ENCODE data around the gene MXRA8.

The MXRA8 gene

DNA sequence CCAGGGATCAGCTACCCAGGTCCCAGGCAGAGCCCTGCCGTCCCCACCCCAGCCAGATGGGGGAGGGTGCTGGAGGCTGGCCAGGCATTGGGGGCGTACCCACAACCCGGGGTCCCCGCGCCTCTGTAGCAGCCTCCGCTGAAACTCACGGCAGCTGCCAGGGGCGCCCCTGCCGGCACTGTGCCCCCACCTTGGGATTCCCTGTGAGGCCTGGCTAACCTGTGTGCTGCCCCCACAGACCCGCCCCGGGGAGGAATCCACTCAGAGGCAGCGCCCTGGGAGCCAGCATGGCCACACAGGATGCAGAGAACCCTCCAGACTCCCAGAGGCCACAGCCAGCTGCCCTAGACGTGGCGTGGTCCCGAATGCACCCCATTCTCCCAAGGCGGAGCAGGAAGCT lies 13.0 kb downstream of the MXRA8 start:
- Histone ChIP-seq H3K27me3 (ENCODE audit: control insufficient read depth in 1 of 2, insufficient read depth in 2 of 2, low read length in 2 of 2) (no peaks in the 10 kb centered on the region), H3K27ac (ENCODE audit: low read depth, low read length) (no peak overlapping the region), H3K36me3 (ENCODE audit: insufficient read depth, low read length) (peaks cover 13% of the 10 kb centered on the region), H3K4me3 (ENCODE audit: low read depth in 1 of 2, low read length in 2 of 2) (no peak overlapping the region), H3K9me3 (ENCODE audit: low read length) (no peaks in the 10 kb centered on the region), H3K4me1 (ENCODE audit: insufficient read depth, low read length) (peaks cover 18% of the 10 kb centered on the region), H3K9ac (ENCODE audit: low read length) (no peak overlapping the region)

DNA sequence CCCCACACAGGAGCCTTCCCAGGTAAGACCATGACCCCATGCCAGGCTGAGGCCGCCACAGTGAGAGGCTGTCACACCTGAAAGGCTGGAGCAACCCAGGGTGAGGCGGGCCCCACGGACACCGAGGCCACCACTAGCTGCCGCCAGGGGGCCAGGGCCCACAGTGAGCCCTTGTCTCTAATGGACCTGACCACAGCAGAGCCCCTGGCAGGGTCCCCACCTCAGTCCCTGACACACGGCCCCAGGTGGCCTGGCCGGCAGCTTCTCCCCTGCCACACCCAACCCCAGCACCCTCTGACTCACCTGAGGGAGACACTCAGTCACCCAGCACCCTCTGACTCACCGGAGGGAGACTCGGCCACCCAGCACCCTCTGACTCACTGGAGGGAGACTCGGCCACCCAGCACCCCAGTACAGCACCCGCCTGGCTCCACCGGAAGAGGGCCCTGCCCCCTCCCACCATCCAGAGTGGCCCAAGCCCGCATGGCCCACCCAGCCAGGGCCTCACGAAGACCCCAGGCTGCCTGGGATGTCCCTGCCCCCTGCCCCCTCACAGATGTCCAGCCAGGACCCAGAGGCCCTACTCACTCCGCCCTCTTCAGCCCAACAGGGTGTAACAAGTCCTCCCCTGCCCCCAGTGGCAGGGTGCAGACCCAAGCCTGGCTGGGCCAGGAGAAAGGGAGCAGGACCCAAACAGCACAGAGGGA lies 13.5 kb downstream of the MXRA8 start:
- no peaks in the 10 kb centered on the region for H3K27me3 ChIP-seq (ENCODE audit: control insufficient read depth in 1 of 2, insufficient read depth in 2 of 2, low read length in 2 of 2)
- no peak overlapping the region for H3K4me3 ChIP-seq (ENCODE audit: low read depth in 1 of 2, low read length in 2 of 2)
- no peaks in the 10 kb centered on the region for H3K9me3 ChIP-seq (ENCODE audit: low read length)
- no peak overlapping the region for H3K9ac ChIP-seq (ENCODE audit: low read length)
- peaks cover 18% of the 10 kb centered on the region for H3K4me1 ChIP-seq (ENCODE audit: insufficient read depth, low read length)
- H3K27ac ChIP-seq (ENCODE audit: low read depth, low read length), result no peak overlapping the region
- peaks cover 17% of the 10 kb centered on the region for H3K36me3 ChIP-seq (ENCODE audit: insufficient read depth, low read length)

DNA sequence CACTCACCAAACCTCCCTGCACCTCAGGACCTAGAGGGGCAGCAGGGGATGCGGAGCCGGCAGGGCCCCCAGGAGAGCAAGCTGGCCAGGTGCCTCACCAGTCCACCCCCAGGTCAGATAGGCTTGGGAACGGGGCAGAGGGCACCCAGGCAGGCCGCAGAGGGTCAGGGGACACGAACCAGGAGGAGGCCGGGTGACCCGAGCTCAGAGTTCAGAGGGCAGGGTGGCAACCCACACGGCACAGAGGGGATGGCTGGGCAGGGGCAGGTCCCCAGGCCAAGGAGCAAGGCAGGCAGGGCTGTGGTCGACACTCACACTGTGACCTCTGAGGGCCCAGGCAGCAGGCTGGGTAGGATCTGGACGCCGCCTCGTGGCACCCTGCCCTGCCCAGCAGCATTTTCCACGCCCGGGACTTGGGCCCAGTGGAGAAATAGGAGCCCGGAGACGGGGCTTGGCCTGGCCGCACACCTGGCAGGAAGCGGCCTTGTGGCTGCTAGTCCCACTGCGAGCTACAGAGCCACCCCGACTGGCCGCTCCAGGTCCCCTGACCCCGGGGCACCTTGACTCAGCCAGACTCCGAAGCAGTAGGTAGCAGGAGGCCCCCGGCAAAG lies 14.4 kb downstream of the MXRA8 start:
- H3K4me3 ChIP-seq (ENCODE audit: low read depth in 1 of 2, low read length in 2 of 2), result no peak overlapping the region
- H3K27ac ChIP-seq (ENCODE audit: low read depth, low read length), result no peak overlapping the region
- no peaks in the 10 kb centered on the region for H3K27me3 ChIP-seq (ENCODE audit: control insufficient read depth in 1 of 2, insufficient read depth in 2 of 2, low read length in 2 of 2)
- H3K9ac ChIP-seq (ENCODE audit: low read length), result no peak overlapping the region
- H3K9me3 ChIP-seq (ENCODE audit: low read length), result no peaks in the 10 kb centered on the region
- H3K4me1 ChIP-seq (ENCODE audit: insufficient read depth, low read length), result peaks cover 18% of the 10 kb centered on the region
- H3K36me3 ChIP-seq (ENCODE audit: insufficient read depth, low read length), result peaks cover 19% of the 10 kb centered on the region

DNA sequence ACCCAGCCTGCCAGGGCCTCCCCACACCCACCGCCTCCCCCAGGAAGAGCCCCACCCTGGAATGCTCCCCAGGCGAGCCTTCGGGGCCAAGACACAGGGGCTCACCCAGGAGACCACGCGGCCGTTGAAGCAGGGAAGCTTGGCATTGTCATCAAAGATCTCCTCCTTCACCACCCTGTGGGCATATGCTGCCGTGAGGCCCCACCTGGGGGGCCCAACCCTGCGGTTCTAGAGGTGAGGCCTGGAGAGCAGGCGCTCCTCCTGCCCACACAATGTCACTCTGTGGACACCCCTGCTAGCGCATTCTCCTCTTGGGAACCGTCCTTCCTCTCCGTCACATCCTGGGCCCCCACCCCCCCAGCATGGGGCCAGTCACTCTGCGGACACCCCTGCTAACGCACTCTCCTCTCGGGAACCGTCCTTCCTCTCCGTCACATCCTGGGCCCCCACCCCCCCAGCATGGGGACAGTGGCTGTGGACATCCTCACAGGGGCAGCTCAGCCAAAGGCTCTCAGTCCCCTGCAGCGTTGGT lies 15.7 kb downstream of the MXRA8 start:
- no peak overlapping the region for H3K4me3 ChIP-seq (ENCODE audit: low read depth in 1 of 2, low read length in 2 of 2)
- no peaks in the 10 kb centered on the region for H3K27me3 ChIP-seq (ENCODE audit: control insufficient read depth in 1 of 2, insufficient read depth in 2 of 2, low read length in 2 of 2)
- peaks cover 22% of the 10 kb centered on the region for H3K36me3 ChIP-seq (ENCODE audit: insufficient read depth, low read length)
- H3K4me1 ChIP-seq (ENCODE audit: insufficient read depth, low read length), result peaks cover 18% of the 10 kb centered on the region
- no peak overlapping the region for H3K9ac ChIP-seq (ENCODE audit: low read length)
- no peak overlapping the region for H3K27ac ChIP-seq (ENCODE audit: low read depth, low read length)
- H3K9me3 ChIP-seq (ENCODE audit: low read length), result no peaks in the 10 kb centered on the region

DNA sequence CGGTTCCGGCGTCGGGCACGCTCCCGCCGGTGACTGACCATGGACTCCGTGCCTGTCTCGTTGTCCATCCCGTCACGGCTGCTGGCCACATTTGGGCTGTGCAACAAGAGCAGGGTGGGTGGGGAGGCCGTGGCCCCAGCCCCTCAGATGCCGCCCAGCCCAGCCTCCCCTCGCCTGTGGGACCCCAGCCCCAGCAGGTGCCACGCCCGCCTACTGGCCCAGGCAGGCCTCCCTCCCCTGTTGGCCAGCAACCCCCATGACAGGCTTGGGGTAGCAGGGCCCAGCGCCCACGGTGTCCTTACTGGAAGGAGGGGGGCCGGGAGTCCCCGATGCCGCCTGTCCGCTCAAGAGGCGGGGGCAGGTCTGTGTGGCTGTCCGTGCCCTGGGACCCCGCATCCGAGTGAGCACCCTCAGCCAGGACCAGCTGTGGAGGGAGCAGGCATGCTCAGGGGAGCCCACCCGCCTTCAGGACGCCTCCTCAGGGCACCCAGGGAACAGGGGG lies 16.2 kb downstream of the MXRA8 start:
- no peaks in the 10 kb centered on the region for H3K9me3 ChIP-seq (ENCODE audit: low read length)
- H3K27me3 ChIP-seq (ENCODE audit: control insufficient read depth in 1 of 2, insufficient read depth in 2 of 2, low read length in 2 of 2), result no peaks in the 10 kb centered on the region
- peaks cover 22% of the 10 kb centered on the region for H3K36me3 ChIP-seq (ENCODE audit: insufficient read depth, low read length)
- no peak overlapping the region for H3K9ac ChIP-seq (ENCODE audit: low read length)
- H3K4me3 ChIP-seq (ENCODE audit: low read depth in 1 of 2, low read length in 2 of 2), result no peak overlapping the region
- no peak overlapping the region for H3K27ac ChIP-seq (ENCODE audit: low read depth, low read length)
- H3K4me1 ChIP-seq (ENCODE audit: insufficient read depth, low read length), result peaks cover 18% of the 10 kb centered on the region

DNA sequence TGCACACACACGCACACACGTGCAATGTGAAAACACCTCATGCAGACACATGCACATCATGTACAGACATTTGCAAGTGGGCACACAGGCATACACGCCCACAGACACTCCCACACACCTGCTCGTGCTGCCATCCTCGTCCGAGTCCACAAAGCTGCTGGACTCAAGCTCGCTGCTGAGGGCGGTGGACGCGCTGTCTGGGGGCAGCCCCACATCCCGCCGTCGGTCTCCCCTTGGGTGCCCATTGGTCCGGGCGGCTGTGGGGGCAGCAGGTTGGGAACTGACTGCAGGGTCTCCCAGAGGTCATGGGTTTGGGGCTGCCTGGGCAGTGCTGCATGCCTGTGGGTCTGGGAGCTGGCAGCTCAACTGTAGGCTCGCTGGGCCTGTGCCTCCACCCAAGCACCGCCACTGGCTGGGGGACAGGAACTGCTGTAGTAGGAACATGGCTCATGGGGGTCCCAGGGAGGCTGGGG lies 16.8 kb downstream of the MXRA8 start:
- no peak overlapping the region for H3K4me3 ChIP-seq (ENCODE audit: low read depth in 1 of 2, low read length in 2 of 2)
- no peak overlapping the region for H3K9ac ChIP-seq (ENCODE audit: low read length)
- H3K27me3 ChIP-seq (ENCODE audit: control insufficient read depth in 1 of 2, insufficient read depth in 2 of 2, low read length in 2 of 2), result no peaks in the 10 kb centered on the region
- no peaks in the 10 kb centered on the region for H3K9me3 ChIP-seq (ENCODE audit: low read length)
- peaks cover 14% of the 10 kb centered on the region for H3K4me1 ChIP-seq (ENCODE audit: insufficient read depth, low read length)
- H3K27ac ChIP-seq (ENCODE audit: low read depth, low read length), result no peak overlapping the region
- peaks cover 22% of the 10 kb centered on the region for H3K36me3 ChIP-seq (ENCODE audit: insufficient read depth, low read length)

DNA sequence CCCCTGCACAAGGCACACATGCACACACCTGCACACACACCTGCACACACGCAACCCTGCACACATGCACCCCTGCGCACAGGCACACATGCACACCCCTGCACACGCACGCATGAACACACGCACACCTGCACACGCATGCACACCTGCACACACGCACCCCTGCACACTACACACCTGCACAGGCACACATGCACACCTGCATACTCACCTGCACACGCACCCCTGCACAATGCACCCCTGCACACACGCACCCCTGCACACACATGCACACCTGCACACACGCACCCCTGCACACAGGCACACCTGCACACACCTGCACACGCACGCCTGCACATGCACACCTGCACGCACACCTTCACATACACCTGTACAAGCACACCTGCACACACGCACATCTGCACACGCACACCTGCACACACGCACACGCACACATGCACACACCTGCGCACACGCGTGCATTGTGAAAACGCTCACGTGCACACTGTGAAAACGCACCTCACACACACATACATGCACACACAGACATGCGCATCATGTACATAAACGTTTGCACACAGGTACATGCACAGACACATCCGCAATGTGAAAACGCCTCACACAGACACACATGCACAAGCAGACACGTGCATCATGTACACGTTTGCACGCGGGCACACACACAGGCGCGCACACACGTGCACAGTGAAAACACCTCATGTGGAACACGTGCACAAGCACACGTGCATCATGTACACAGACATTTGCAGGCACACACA lies 17.4 kb downstream of the MXRA8 start:
- Histone ChIP-seq H3K4me1 (ENCODE audit: insufficient read depth, low read length) (peaks cover 8% of the 10 kb centered on the region), H3K9ac (ENCODE audit: low read length) (no peak overlapping the region), H3K27me3 (ENCODE audit: control insufficient read depth in 1 of 2, insufficient read depth in 2 of 2, low read length in 2 of 2) (no peaks in the 10 kb centered on the region), H3K9me3 (ENCODE audit: low read length) (no peaks in the 10 kb centered on the region), H3K36me3 (ENCODE audit: insufficient read depth, low read length) (peaks cover 22% of the 10 kb centered on the region), H3K4me3 (ENCODE audit: low read depth in 1 of 2, low read length in 2 of 2) (no peak overlapping the region), H3K27ac (ENCODE audit: low read depth, low read length) (no peak overlapping the region)

DNA sequence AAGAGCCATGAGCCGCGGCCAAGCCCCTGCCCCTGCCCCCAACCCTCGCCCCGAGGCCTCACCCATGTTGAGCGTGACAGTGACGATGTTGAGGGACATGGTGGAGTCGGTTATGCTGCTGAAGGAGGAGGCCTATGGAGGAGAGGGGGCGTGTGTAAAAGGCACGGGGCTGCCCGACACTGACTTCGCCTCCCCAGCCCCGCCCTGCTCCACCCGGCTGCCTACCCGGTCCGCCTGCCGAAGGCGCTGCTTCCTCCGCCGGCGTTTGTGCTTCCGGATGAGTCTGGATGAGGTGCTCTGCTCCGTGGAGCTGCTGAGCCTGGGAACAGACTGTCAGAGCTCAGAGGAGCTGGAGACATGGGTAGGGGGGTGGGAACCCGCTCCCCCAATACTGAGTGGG lies 18.2 kb downstream of the MXRA8 start:
- H3K4me1 ChIP-seq (ENCODE audit: insufficient read depth, low read length), result no peaks in the 10 kb centered on the region
- H3K4me3 ChIP-seq (ENCODE audit: low read depth in 1 of 2, low read length in 2 of 2), result no peak overlapping the region
- no peaks in the 10 kb centered on the region for H3K27me3 ChIP-seq (ENCODE audit: control insufficient read depth in 1 of 2, insufficient read depth in 2 of 2, low read length in 2 of 2)
- no peak overlapping the region for H3K9ac ChIP-seq (ENCODE audit: low read length)
- no peak overlapping the region for H3K27ac ChIP-seq (ENCODE audit: low read depth, low read length)
- H3K36me3 ChIP-seq (ENCODE audit: insufficient read depth, low read length), result peaks cover 22% of the 10 kb centered on the region
- H3K9me3 ChIP-seq (ENCODE audit: low read length), result no peaks in the 10 kb centered on the region

DNA sequence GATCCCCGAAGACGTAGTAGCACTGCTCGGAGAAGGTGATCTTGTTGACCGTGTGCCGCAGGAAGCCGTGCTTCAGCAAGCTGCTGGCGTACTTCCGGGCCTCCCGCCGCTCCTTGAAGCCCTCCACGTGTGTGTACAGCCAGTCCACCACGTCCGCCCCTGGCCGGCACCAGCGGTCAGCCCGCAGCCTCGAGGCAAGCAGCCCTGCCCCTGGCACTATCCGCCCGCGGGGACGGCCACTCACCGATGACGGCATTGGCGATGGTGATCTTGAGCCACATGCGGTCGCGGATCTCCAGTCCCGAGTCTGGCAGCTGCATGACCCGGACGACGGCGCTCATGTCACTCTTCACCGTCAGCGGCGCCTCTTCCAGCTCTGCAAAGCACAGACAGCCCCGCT lies 20.1 kb downstream of the MXRA8 start:
- no peak overlapping the region for H3K4me3 ChIP-seq (ENCODE audit: low read depth in 1 of 2, low read length in 2 of 2)
- H3K4me1 ChIP-seq (ENCODE audit: insufficient read depth, low read length), result no peaks in the 10 kb centered on the region
- no peak overlapping the region for H3K9ac ChIP-seq (ENCODE audit: low read length)
- H3K9me3 ChIP-seq (ENCODE audit: low read length), result no peaks in the 10 kb centered on the region
- no peak overlapping the region for H3K27ac ChIP-seq (ENCODE audit: low read depth, low read length)
- no peaks in the 10 kb centered on the region for H3K27me3 ChIP-seq (ENCODE audit: control insufficient read depth in 1 of 2, insufficient read depth in 2 of 2, low read length in 2 of 2)
- peaks cover 22% of the 10 kb centered on the region for H3K36me3 ChIP-seq (ENCODE audit: insufficient read depth, low read length)

DNA sequence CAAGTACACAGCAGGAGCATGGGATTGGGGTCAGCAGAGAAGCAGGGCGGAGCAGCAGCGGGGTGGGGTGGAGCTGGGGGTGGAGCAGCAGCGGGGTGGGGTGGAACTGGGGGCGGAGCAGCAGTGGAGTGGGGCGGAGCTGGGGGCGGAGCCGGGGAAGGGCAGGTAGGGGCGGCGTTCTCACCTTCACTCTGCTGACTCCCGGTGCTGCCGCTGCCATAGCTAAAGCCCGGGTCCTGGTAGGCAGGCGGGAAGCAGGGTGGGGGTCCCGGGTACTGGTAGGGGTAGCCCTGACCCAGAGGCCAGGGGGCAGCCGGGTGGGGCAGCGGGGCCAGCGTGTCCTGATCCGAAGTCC lies 20.6 kb downstream of the MXRA8 start:
- no peaks in the 10 kb centered on the region for H3K27me3 ChIP-seq (ENCODE audit: control insufficient read depth in 1 of 2, insufficient read depth in 2 of 2, low read length in 2 of 2)
- peaks cover 22% of the 10 kb centered on the region for H3K36me3 ChIP-seq (ENCODE audit: insufficient read depth, low read length)
- H3K4me1 ChIP-seq (ENCODE audit: insufficient read depth, low read length), result no peaks in the 10 kb centered on the region
- H3K9me3 ChIP-seq (ENCODE audit: low read length), result no peaks in the 10 kb centered on the region
- H3K27ac ChIP-seq (ENCODE audit: low read depth, low read length), result no peak overlapping the region
- H3K9ac ChIP-seq (ENCODE audit: low read length), result no peak overlapping the region
- no peak overlapping the region for H3K4me3 ChIP-seq (ENCODE audit: low read depth in 1 of 2, low read length in 2 of 2)

DNA sequence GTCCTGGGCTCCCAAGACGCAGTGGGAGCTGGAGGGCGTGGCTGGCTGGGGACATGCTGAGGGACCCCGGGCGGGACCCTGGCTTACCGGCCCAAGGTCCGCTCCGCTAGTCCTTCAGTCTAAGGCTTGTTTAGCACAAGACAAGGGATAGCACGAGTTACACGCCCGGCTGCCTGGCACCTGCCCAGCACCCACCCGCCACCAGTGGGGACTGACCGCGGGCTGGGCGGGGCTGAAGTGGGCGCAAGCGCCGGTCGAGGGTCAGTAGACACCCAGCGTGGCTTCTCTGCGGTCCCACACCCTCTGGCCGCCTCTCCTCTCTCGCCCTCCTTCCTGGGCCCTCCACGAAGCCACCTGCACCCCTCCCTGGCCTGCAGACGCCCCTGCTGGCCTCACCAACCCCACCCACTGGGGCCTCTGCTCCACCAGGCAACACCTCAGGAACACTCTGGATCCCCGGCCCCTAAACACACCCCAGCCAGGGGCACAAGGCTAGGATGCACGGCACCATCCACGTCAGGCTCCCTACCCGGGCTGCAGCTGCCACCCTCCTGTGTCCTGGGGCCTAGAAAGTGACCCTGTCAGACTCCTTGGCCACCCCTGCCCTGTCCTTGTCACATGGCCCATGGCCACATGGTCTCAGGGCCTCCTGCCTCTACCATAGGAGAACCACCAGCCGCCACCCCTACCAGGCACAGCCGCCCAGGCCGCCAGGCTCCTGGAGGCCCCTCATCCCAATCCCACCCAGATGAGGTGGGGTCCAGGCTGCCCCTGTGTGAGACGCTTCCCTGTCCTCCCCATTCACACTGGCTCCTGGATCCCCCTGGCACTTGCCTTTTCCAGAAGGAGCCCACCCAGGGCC lies 21.2 kb downstream of the MXRA8 start:
- no peaks in the 10 kb centered on the region for H3K4me1 ChIP-seq (ENCODE audit: insufficient read depth, low read length)
- H3K9me3 ChIP-seq (ENCODE audit: low read length), result no peaks in the 10 kb centered on the region
- no peak overlapping the region for H3K9ac ChIP-seq (ENCODE audit: low read length)
- H3K27ac ChIP-seq (ENCODE audit: low read depth, low read length), result no peak overlapping the region
- peaks cover 22% of the 10 kb centered on the region for H3K36me3 ChIP-seq (ENCODE audit: insufficient read depth, low read length)
- no peaks in the 10 kb centered on the region for H3K27me3 ChIP-seq (ENCODE audit: control insufficient read depth in 1 of 2, insufficient read depth in 2 of 2, low read length in 2 of 2)
- no peak overlapping the region for H3K4me3 ChIP-seq (ENCODE audit: low read depth in 1 of 2, low read length in 2 of 2)
